ENCODE results near the gene CEMIP2.
"Not testable (repeated sequence)": the region's sequence is repeated elsewhere in the genome, so short reads cannot be mapped to it uniquely, and the experiment has no call there.

CEMIP2 gene

GRCh38 chr9:71675105-71675856 lies 93.0 kb downstream of the CEMIP2 start:
- no peak for DNase-seq

- no peak for DNase-seq
These were observed 95.7 kb downstream of the CEMIP2 start for GRCh38 chr9:71672573-71672972.

- no peak for DNase-seq
These were observed 97.0 kb downstream of the CEMIP2 start for GRCh38 chr9:71671289-71671688.

GRCh38 chr9:71670121-71670520 lies 98.2 kb downstream of the CEMIP2 start:
- no peak for DNase-seq

- DNase-seq, result no peak
These were observed 98.9 kb downstream of the CEMIP2 start for GRCh38 chr9:71669284-71669995.

GRCh38 chr9:71668717-71669116 lies 99.6 kb downstream of the CEMIP2 start:
- no peak for DNase-seq

- no peak for DNase-seq
These were observed 103.1 kb downstream of the CEMIP2 start for GRCh38 chr9:71665247-71665646.

- DNase-seq, result no peak
These were observed 103.7 kb downstream of the CEMIP2 start for GRCh38 chr9:71664566-71664965.

- no peak for DNase-seq
These were observed 104.3 kb downstream of the CEMIP2 start for GRCh38 chr9:71663931-71664459.

GRCh38 chr9:71663216-71663615 lies 105.1 kb downstream of the CEMIP2 start:
- DNase-seq, result no peak

GRCh38 chr9:71662082-71662481 lies 106.2 kb downstream of the CEMIP2 start:
- no peak for DNase-seq

- not testable (repeated sequence) for DNase-seq
These were observed 111.0 kb downstream of the CEMIP2 start for GRCh38 chr9:71657276-71657675.

- no peak for DNase-seq
These were observed 111.8 kb downstream of the CEMIP2 start for GRCh38 chr9:71656496-71656895.

GRCh38 chr9:71655778-71656177 lies 112.5 kb downstream of the CEMIP2 start:
- no peak for DNase-seq

- DNase-seq, result no peak
These were observed 113.2 kb downstream of the CEMIP2 start for GRCh38 chr9:71655141-71655540.

GRCh38 chr9:71652480-71652879 lies 115.8 kb downstream of the CEMIP2 start:
- no peak for DNase-seq

- no peak for DNase-seq
These were observed 119.9 kb downstream of the CEMIP2 start for GRCh38 chr9:71648453-71648852.

GRCh38 chr9:71647094-71647591 lies 121.2 kb downstream of the CEMIP2 start:
- DNase-seq, result no peak

- no peak for DNase-seq
These were observed 122.2 kb downstream of the CEMIP2 start for GRCh38 chr9:71646131-71646530.

GRCh38 chr9:71644819-71645362 lies 123.4 kb downstream of the CEMIP2 start:
- no peak for DNase-seq

- no peak for DNase-seq
These were observed 125.0 kb downstream of the CEMIP2 start for GRCh38 chr9:71643330-71643729.

GRCh38 chr9:71642056-71642455 lies 126.3 kb downstream of the CEMIP2 start:
- DNase-seq, result no peak

GRCh38 chr9:71638627-71639026 lies 129.7 kb downstream of the CEMIP2 start:
- no peak for DNase-seq

- DNase-seq, result no peak
These were observed 130.4 kb downstream of the CEMIP2 start for GRCh38 chr9:71637926-71638325.

All from stimulated activated CD4-positive, alpha-beta T cell treated with anti-CD3 and anti-CD28 coated beads, Interleukin-4, amount 100 ng/mL, for 1 hour (primary cell).